ENCODE data around the gene DDR1. TPM values are rescaled to one million over a fixed set of nuclear protein-coding genes. Genes with fewer than 3 reads are reported as not detected.
"Not testable (repeated sequence)": the region's sequence is repeated elsewhere in the genome, so short reads cannot be mapped to it uniquely, and the experiment has no call there.

DDR1 gene
- total and polyA plus RNA-seq, 2 experiments from 2014 or later: 58.3 to 154 TPM

DNA sequence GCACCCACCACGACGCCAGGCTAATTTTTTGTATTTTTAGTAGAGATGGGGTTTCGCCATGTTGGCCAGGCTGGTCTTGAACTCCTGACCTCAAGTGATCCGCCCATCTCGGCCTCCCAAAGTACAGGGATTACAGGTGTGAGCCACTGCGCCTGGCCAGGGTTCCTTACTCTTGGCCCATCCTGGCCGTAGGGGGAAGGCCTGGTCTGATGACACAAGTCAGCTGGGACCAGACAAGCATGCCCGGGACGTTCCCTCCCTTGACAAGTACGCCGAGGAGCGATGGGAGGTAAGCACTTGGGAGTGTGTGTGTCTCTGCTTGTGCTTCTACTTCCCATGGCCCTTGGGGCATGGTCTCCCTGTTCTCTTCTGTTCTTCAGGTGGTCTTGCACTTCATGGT lies 26.2 kb downstream of the DDR1 start:
- H3K36me3 Mint-ChIP-seq (ENCODE audit: low read depth): peaks cover 36% of the 10 kb centered on the region
- not testable (repeated sequence) for H3K9me3 Mint-ChIP-seq; H3K9me2 ChIP-seq (ENCODE audit: insufficient read depth); DNase-seq (ENCODE audit: low spot score); H4K20me1 ChIP-seq (replicated peaks; ENCODE audit: insufficient read depth); ATAC-seq; H3K36me3 ChIP-seq (ENCODE audit: insufficient read depth); H3K27me3 ChIP-seq (ENCODE audit: insufficient read depth); H3K4me3 ChIP-seq; H3K27ac Mint-ChIP-seq; H2AFZ ChIP-seq; H3K4me2 ChIP-seq; H3K4me1 ChIP-seq (ENCODE audit: insufficient read depth); H3K4me3 Mint-ChIP-seq; H3K79me2 ChIP-seq (replicated peaks; ENCODE audit: insufficient read depth); H3K27ac ChIP-seq (ENCODE audit: low read depth)
- H3K27me3 Mint-ChIP-seq (ENCODE audit: insufficient read depth, low read depth, poor library complexity): peaks cover 16% of the 10 kb centered on the region
- 0 out of 2 replicates have a peak, but pooled peaks cover 21% of the 10 kb centered on the region for H3F3A ChIP-seq (replicated peaks; ENCODE audit: low read depth)
- H3K4me1 Mint-ChIP-seq: peaks cover 26% of the 10 kb centered on the region

DNA sequence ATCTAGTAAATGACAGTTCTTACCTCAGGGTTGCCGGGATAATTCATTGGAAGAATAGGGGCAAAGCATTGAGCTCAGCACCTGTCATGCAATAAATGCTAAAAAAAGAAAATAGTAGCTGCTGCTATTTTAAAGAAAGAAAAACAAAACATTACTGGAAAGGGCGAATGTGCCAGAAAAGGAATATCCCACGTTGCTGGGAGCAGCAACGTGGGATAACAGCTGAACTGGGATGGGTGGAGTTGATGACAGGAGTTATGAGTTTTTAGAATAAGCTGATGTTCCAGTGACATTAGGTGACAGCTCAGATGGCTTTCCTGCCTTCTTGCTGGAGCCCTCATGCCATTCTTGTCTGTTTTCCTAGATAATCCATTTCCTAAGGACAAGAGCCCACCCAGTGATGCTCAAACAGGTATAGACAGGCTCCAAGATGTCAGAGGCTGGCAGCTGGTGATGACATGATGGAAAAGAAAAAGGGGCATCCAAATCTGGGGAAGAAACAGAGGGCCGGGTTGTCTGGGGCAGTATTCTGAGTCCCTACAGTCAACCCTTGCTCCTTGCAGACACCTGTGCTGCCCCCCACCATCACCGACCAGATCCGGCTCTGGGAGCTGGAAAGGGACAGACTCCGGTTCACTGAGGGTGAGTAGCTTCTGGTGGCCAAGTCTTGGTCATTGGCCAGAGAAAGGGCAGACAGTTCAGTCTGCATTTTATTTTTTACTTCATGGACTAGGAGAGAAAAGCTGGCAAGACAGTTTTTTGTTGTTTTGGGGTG lies 28.6 kb downstream of the DDR1 start:
- ATAC-seq: no peak
- H4K20me1 ChIP-seq (replicated peaks; ENCODE audit: insufficient read depth): no peaks in the 10 kb centered on the region; the same call in 1 of the 2 replicates

DNA sequence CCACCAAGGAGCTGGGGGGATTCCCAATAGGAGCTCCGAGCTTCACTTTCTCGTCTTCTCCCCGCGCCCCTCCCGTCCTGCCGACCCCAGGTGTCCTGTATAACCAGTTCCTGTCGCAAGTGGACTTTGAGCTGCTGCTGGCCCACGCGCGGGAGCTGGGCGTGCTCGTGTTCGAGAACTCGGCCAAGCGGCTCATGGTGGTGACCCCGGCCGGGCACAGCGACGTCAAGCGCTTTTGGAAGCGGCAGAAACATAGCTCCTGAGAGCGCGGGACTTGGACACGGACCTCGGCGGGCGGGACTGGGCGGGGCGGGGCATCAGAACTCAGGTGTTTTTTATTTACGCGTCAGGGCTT lies 29.4 kb downstream of the DDR1 start:
- Histone ChIP-seq H3K4me2 (peak overlapping the region; percentile 97), H3K4me1 (ENCODE audit: insufficient read depth) (peaks cover 8% of the 10 kb centered on the region; the same call in 1 of the 2 replicates), H3K4me3 (peak overlapping the region; percentile 84), H3F3A (replicated peaks; ENCODE audit: low read depth) (0 out of 2 replicates have a peak, but pooled peaks cover 17% of the 10 kb centered on the region), H3K27me3 (ENCODE audit: insufficient read depth) (no peaks in the 10 kb centered on the region), H3K27ac (ENCODE audit: low read depth) (peak overlapping the region; percentile 59; the same call in 1 of the 2 replicates), H3K36me3 (ENCODE audit: insufficient read depth) (peaks cover 7% of the 10 kb centered on the region; the same call in 1 of the 2 replicates), H3K79me2 (replicated peaks; ENCODE audit: insufficient read depth) (peaks cover 4% of the 10 kb centered on the region), H4K20me1 (replicated peaks; ENCODE audit: insufficient read depth) (no peaks in the 10 kb centered on the region), H2AFZ (peak overlapping the region; percentile 93), H3K9me2 (ENCODE audit: insufficient read depth) (no peaks in the 10 kb centered on the region)
- Mint-ChIP-seq H3K27ac (no peak overlapping the region), H3K9me3 (no peaks in the 10 kb centered on the region), H3K27me3 (ENCODE audit: insufficient read depth, low read depth, poor library complexity) (peaks cover 18% of the 10 kb centered on the region), H3K4me3 (peak overlapping the region; percentile 89), H3K36me3 (ENCODE audit: low read depth) (peaks cover 59% of the 10 kb centered on the region), H3K4me1 (peaks cover 20% of the 10 kb centered on the region)
- DNase-seq (ENCODE audit: low spot score): peak; percentile 73
- TF ChIP-seq ZNF331 (CRISPR knock-in tag; IDR thresholded peaks at IDR 0.05; ENCODE audit: low read depth): no peak
- TF ChIP-seq, protein P1, sequence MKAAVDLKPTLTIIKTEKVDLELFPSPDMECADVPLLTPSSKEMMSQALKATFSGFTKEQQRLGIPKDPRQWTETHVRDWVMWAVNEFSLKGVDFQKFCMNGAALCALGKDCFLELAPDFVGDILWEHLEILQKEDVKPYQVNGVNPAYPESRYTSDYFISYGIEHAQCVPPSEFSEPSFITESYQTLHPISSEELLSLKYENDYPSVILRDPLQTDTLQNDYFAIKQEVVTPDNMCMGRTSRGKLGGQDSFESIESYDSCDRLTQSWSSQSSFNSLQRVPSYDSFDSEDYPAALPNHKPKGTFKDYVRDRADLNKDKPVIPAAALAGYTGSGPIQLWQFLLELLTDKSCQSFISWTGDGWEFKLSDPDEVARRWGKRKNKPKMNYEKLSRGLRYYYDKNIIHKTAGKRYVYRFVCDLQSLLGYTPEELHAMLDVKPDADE (IDR thresholded peaks at IDR 0.05): no peak
- peak; percentile 61 for ATAC-seq

More for the DNA sequence above, 28.6 kb downstream of the DDR1 start:
- Mint-ChIP-seq H3K27ac (no peak overlapping the region), H3K4me1 (peaks cover 24% of the 10 kb centered on the region), H3K4me3 (peak overlapping the region; percentile 89), H3K9me3 (no peaks in the 10 kb centered on the region), H3K27me3 (ENCODE audit: insufficient read depth, low read depth, poor library complexity) (peaks cover 20% of the 10 kb centered on the region), H3K36me3 (ENCODE audit: low read depth) (peaks cover 58% of the 10 kb centered on the region)
- H3K27me3 ChIP-seq (ENCODE audit: insufficient read depth): no peaks in the 10 kb centered on the region
- 0 out of 2 replicates have a peak, but pooled peaks cover 17% of the 10 kb centered on the region for H3F3A ChIP-seq (replicated peaks; ENCODE audit: low read depth)
- no peaks in the 10 kb centered on the region for H3K9me2 ChIP-seq (ENCODE audit: insufficient read depth)
- peaks cover 8% of the 10 kb centered on the region; the same call in 1 of the 2 replicates for H3K4me1 ChIP-seq (ENCODE audit: insufficient read depth)
- H3K4me3 ChIP-seq: peak overlapping the region; percentile 84
- peaks cover 10% of the 10 kb centered on the region for H3K79me2 ChIP-seq (replicated peaks; ENCODE audit: insufficient read depth)
- peak overlapping the region; percentile 59; the same call in 1 of the 2 replicates for H3K27ac ChIP-seq (ENCODE audit: low read depth)
- no peak overlapping the region; the same call in 1 of the 2 replicates for H2AFZ ChIP-seq
- no peak for DNase-seq (ENCODE audit: low spot score)
- H3K4me2 ChIP-seq: peak overlapping the region; percentile 97
- no peak for TF ChIP-seq EZH2phosphoT487 (IDR thresholded peaks at IDR 0.05; ENCODE audit: unreplicated experiment)
- 0 out of 2 replicates have a peak, but pooled peaks have one; percentile 29 for TF ChIP-seq POLR2AphosphoS5 (IDR thresholded peaks at IDR 0.05; ENCODE audit: low read depth)
- peaks cover 7% of the 10 kb centered on the region; the same call in 1 of the 2 replicates for H3K36me3 ChIP-seq (ENCODE audit: insufficient read depth)

Data from GM23338 (cell line).